ENCODE measurements around the gene PNPT1. TPM values are rescaled to one million over a fixed set of nuclear protein-coding genes. Genes with fewer than 3 reads are reported as not detected.
A peak's percentile ranks its signal among the peaks of the same experiment; 100 is the strongest.

Gene PNPT1
- total RNA-seq, 2 donors from 2014 or later: 8.9 to 24.6 TPM

DNA sequence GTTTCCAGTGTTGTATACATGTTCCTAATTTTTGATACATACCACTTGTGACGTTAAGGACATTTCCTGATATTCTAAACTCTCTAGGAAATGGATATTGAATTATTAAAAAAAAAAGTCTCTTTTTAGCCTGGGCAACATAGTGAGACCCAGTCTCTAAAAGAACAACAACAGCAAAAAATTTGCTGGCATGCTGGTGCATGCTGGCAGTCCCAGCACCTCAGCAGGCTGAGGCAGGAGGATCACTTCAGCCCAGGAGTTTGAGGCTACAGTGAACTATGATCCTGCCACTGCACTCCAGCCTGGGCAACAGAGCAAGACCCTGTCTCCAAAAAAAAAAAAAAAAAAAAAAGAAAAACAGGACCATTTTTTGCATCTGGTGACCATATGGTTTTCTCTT lies 65.7 kb downstream of the PNPT1 start:
- peaks cover 5 to 7% of the 10 kb centered on the region in 2 donors for H3K4me1 ChIP-seq (ENCODE audit: control insufficient read depth in 1 of 2, low read depth in 2 of 2)
- no peaks in the 10 kb centered on the region for H3K27me3 ChIP-seq (replicated peaks; ENCODE audit: insufficient read depth)
- no peaks in the 10 kb centered on the region for H3K9me3 ChIP-seq
- H3K4me3 ChIP-seq: no peak overlapping the region
- no peak for DNase-seq (ENCODE audit: low spot score)
- no peak overlapping the region for H3K27ac ChIP-seq
- TF ChIP-seq, protein P1, sequence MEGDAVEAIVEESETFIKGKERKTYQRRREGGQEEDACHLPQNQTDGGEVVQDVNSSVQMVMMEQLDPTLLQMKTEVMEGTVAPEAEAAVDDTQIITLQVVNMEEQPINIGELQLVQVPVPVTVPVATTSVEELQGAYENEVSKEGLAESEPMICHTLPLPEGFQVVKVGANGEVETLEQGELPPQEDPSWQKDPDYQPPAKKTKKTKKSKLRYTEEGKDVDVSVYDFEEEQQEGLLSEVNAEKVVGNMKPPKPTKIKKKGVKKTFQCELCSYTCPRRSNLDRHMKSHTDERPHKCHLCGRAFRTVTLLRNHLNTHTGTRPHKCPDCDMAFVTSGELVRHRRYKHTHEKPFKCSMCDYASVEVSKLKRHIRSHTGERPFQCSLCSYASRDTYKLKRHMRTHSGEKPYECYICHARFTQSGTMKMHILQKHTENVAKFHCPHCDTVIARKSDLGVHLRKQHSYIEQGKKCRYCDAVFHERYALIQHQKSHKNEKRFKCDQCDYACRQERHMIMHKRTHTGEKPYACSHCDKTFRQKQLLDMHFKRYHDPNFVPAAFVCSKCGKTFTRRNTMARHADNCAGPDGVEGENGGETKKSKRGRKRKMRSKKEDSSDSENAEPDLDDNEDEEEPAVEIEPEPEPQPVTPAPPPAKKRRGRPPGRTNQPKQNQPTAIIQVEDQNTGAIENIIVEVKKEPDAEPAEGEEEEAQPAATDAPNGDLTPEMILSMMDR (IDR thresholded peaks at IDR 0.05): no peak
- no peak for ATAC-seq (ENCODE audit: insufficient number of reproducible peaks, low FRiP score, low read depth)
- no peaks in the 10 kb centered on the region for H3K36me3 ChIP-seq

GRCh38 chr2:55621802-55622201 lies 71.8 kb downstream of the PNPT1 start:
- no peaks in the 10 kb centered on the region for H3K9me3 ChIP-seq
- H3K4me3 ChIP-seq: no peak overlapping the region
- DNase-seq (ENCODE audit: low spot score): no peak
- H3K4me1 ChIP-seq (ENCODE audit: control insufficient read depth in 1 of 2, low read depth in 2 of 2): peaks cover 20 to 41% of the 10 kb centered on the region in 2 donors
- no peaks in the 10 kb centered on the region for H3K36me3 ChIP-seq
- no peak for ATAC-seq (ENCODE audit: insufficient number of reproducible peaks, low FRiP score, low read depth)
- no peak overlapping the region for H3K27ac ChIP-seq
- H3K27me3 ChIP-seq (replicated peaks; ENCODE audit: insufficient read depth): no peaks in the 10 kb centered on the region
- TF ChIP-seq, protein P1 (IDR thresholded peaks at IDR 0.05): no peak

DNA sequence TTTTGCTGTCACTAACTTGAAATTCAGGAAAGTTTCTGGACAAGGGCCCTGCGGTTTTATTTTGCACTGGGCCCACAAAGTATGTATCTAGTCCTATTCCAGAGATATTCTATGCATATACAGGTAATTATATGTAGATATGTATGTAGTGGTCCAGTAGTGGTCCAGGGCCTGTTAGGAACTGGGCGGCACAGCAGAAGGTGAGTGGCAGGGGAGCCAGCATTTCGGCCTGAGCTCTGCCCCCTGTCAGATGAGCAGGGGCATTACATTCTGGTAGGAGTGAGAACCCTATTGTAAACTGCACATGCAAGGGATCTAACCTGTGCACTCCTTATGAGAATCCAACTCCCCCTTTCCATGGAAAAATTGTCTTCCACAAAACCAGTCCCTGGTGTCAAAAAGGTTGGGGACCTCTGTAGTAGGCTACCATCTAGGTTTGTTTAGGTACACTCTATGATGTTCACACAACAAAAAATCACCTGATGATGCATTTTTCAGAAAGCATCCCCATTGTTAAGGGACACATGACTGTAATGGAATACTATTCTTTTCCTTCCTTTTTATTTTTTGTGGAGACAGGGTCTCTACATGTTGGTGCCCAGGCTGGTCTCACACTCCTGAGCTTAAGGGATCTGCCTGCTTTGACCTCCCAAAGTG lies 73.4 kb downstream of the PNPT1 start:
- Histone ChIP-seq H3K4me1 (ENCODE audit: control insufficient read depth in 1 of 2, low read depth in 2 of 2) (peaks cover 27 to 52% of the 10 kb centered on the region in 2 donors), H3K27me3 (replicated peaks; ENCODE audit: insufficient read depth) (no peaks in the 10 kb centered on the region), H3K27ac (no peak overlapping the region), H3K9me3 (no peaks in the 10 kb centered on the region), H3K4me3 (no peak overlapping the region), H3K36me3 (no peaks in the 10 kb centered on the region)
- no peak for DNase-seq (ENCODE audit: low spot score)
- no peak for ATAC-seq (ENCODE audit: insufficient number of reproducible peaks, low FRiP score, low read depth)
- TF ChIP-seq, protein P1 (IDR thresholded peaks at IDR 0.05): no peak

DNA sequence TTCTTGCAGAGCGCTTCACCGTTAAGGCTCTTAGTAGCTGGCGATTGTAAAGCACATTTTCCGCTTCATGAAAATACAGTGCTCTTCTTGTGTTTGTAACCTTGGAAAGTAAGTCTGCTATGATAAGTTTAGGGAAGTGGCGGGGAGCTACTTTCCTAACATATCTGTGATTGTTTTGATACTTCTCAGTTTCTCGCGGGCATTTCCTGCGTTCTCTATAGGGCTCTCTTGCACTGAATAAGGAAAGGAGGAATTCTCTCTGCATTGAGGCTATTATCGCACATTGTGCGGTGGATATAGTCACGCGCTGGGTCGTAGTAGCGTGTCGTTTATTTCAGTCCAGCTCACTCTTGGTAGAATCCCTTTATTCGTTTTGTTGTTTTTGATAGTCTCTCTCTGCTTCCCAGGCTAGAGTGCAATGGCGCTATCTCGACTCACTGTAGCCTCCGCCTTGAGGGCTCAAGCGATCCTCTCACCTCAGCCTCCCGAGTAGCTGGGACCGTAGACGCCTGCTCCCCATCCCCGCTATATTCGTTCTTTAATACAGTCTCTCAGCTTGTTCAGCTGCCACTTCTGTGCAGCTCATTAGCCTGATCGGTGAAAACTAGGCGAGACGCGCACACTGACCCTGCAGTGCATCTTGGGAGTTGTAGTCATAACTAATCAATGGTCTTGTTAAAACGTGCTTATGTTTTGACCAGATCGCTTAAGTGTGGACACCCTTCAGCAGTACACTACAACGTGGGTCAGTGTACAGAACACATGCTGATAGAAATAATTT lies 75.2 kb downstream of the PNPT1 start:
- H3K9me3 ChIP-seq: no peaks in the 10 kb centered on the region
- TF ChIP-seq, protein P1 (IDR thresholded peaks at IDR 0.05): no peak
- DNase-seq (ENCODE audit: low spot score): no peak
- ATAC-seq (ENCODE audit: insufficient number of reproducible peaks, low FRiP score, low read depth): no peak
- peak overlapping the region; percentile 93 for H3K4me3 ChIP-seq
- H3K27ac ChIP-seq: peak overlapping the region; percentile 88 to 98
- H3K4me1 ChIP-seq (ENCODE audit: control insufficient read depth in 1 of 2, low read depth in 2 of 2): peaks cover 24 to 52% of the 10 kb centered on the region in 2 donors
- no peaks in the 10 kb centered on the region for H3K27me3 ChIP-seq (replicated peaks; ENCODE audit: insufficient read depth)
- no peaks in the 10 kb centered on the region for H3K36me3 ChIP-seq

DNA sequence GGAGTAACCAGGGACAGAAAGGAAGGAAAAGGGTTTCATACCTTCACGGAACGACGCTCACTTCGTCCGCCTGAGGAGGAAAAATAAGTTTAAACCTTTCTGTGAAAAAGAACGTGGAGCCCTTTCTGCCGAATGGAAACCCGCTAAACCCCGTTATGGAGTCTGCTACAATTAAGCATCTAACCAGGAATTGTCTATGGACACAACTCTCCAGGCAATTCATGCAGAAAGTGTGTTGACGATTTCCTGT lies 75.7 kb downstream of the PNPT1 start:
- H3K27me3 ChIP-seq (replicated peaks; ENCODE audit: insufficient read depth): no peaks in the 10 kb centered on the region
- H3K4me1 ChIP-seq (ENCODE audit: control insufficient read depth in 1 of 2, low read depth in 2 of 2): peaks cover 24 to 52% of the 10 kb centered on the region in 2 donors
- H3K36me3 ChIP-seq: peaks cover under 1% of the 10 kb centered on the region
- H3K4me3 ChIP-seq: peak overlapping the region; percentile 93
- TF ChIP-seq, protein P1 (IDR thresholded peaks at IDR 0.05): no peak
- no peak for DNase-seq (ENCODE audit: low spot score)
- ATAC-seq (ENCODE audit: insufficient number of reproducible peaks, low FRiP score, low read depth): no peak
- peak overlapping the region; percentile 88 to 98 for H3K27ac ChIP-seq
- no peaks in the 10 kb centered on the region for H3K9me3 ChIP-seq
